ENCODE data around the gene IZUMO4. TPM values are rescaled to one million over a fixed set of nuclear protein-coding genes. Genes with fewer than 3 reads are reported as not detected.

The IZUMO4 gene
- total RNA-seq, 1 donor from 2014 or later = 10.6 TPM

- no peak for TF ChIP-seq CTCF (IDR thresholded peaks at IDR 0.05; ENCODE audit: partially characterized antibody, unreplicated experiment)
- H3K27ac Mint-ChIP-seq (ENCODE audit: unreplicated experiment) = no peak overlapping the region
- DNase-seq = no peak
- H3K4me3 Mint-ChIP-seq (ENCODE audit: unreplicated experiment) = peak overlapping the region; percentile 93
- H3K9me3 Mint-ChIP-seq (ENCODE audit: unreplicated experiment) = peaks cover 2% of the 10 kb centered on the region
- H3K4me1 Mint-ChIP-seq (ENCODE audit: low read depth, unreplicated experiment) = peaks cover 2% of the 10 kb centered on the region
- no peaks in the 10 kb centered on the region for H3K36me3 Mint-ChIP-seq (ENCODE audit: unreplicated experiment)
- H3K27me3 Mint-ChIP-seq (ENCODE audit: unreplicated experiment) = no peaks in the 10 kb centered on the region
Measured at GRCh38 chr19:2048959-2049740, 47.6 kb upstream of the IZUMO4 start.

- H3K27me3 Mint-ChIP-seq (ENCODE audit: unreplicated experiment) = no peaks in the 10 kb centered on the region
- peaks cover 2% of the 10 kb centered on the region for H3K4me1 Mint-ChIP-seq (ENCODE audit: low read depth, unreplicated experiment)
- DNase-seq = peak; percentile 68
- H3K36me3 Mint-ChIP-seq (ENCODE audit: unreplicated experiment) = no peaks in the 10 kb centered on the region
- peaks cover 2% of the 10 kb centered on the region for H3K9me3 Mint-ChIP-seq (ENCODE audit: unreplicated experiment)
- no peak for TF ChIP-seq CTCF (IDR thresholded peaks at IDR 0.05; ENCODE audit: partially characterized antibody, unreplicated experiment)
- peak overlapping the region; percentile 93 for H3K4me3 Mint-ChIP-seq (ENCODE audit: unreplicated experiment)
- H3K27ac Mint-ChIP-seq (ENCODE audit: unreplicated experiment) = no peak overlapping the region
Measured at GRCh38 chr19:2049741-2050348, 46.9 kb upstream of the IZUMO4 start.

DNA sequence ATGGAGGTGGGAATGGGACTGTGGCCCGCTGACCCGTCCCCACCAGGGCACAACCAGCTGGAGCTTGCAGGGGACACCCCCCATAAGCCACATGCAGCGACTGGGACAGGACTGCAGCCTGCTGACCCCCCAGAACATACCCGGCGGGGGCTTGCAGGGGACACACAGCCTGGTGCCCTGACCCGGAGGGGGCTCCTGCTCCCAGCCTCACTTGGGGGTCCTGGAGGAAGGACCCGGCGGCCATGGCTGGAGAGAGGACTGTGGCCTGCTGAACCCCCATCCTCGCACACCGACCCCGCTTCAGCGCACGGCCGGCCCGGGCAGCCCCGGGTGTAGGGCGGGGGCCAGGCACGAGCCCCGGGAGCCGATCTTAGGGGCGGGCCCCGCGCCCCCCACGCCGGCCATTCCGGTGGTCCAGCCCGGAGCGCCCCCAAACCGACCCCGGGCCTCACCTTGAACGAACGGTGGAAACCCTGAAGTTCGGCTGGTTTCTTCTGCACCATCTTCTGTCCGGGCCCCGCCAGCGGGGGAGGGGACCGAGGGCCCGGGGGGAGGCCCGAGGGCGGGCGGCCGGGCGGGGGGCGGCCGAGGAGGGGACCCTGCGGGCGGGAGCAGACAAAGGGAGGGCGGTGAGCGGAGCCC is 46.2 kb upstream of the IZUMO4 start:
- Mint-ChIP-seq H3K27ac (ENCODE audit: unreplicated experiment) (no peak overlapping the region), H3K4me3 (ENCODE audit: unreplicated experiment) (peak overlapping the region; percentile 69), H3K9me3 (ENCODE audit: unreplicated experiment) (peaks cover 2% of the 10 kb centered on the region), H3K36me3 (ENCODE audit: unreplicated experiment) (no peaks in the 10 kb centered on the region), H3K27me3 (ENCODE audit: unreplicated experiment) (no peaks in the 10 kb centered on the region), H3K4me1 (ENCODE audit: low read depth, unreplicated experiment) (peaks cover 3% of the 10 kb centered on the region)
- TF ChIP-seq CTCF (IDR thresholded peaks at IDR 0.05; ENCODE audit: partially characterized antibody, unreplicated experiment) = no peak
- no peak for DNase-seq

DNA sequence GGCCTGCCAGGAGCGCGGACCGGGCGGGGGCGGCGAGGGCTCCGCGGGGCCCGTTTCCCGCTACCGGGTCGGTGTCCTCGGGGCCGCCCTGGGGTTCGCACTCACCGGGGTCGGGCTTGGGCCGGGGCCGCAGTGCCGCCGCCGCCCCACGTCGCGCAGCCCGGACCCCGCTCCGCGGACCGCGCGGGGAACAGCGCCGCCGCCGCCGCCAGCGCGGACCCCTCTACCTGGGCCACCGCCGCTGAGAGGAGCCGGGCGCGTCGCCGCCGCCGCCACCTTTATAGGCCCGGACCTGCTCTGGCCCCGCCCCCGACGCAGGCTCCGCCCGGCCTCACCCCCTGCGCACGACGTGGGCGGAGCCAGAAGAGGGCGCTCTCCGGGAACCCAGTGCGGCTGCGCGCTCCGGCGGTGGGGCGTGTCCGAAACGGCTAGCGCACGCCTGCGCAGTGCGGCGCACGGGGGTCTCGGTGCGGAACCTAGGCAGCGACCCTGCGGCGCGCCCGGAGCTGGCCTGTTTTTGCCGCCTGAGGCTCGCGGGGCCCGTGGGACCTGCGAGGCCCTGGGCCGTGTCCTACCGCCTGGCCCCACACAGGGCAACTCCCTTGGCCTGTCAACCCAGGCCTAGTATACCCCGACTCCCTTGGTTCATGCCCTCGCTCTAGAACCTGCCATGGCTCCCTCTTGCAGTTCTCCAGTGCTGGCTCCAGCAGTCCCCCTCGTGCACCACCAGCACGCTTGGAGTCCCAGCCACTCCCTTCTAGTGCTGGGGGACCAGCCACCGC is 45.5 kb upstream of the IZUMO4 start, which contains the start of gene MKNK2:
MKNK2 (minus strand) TSS at position 254 of the 782 bp plus-strand sequence. CDS start 393 bp downstream, outside the sequence.
- Mint-ChIP-seq H3K27ac (ENCODE audit: unreplicated experiment) (no peak within 1 kb of the TSS), H3K4me1 (ENCODE audit: low read depth, unreplicated experiment) (peaks cover 4% of the 10 kb centered on the region), H3K27me3 (ENCODE audit: unreplicated experiment) (peaks cover 2% of the 10 kb centered on the region), H3K9me3 (ENCODE audit: unreplicated experiment) (peaks cover 2% of the 10 kb centered on the region), H3K4me3 (ENCODE audit: unreplicated experiment) (peak within 1 kb of the TSS; percentile 93), H3K36me3 (ENCODE audit: unreplicated experiment) (no peaks in the 10 kb centered on the region)
- peak; percentile 96 for DNase-seq
- TF ChIP-seq CTCF (IDR thresholded peaks at IDR 0.05; ENCODE audit: partially characterized antibody, unreplicated experiment) = peak; percentile 69

Data from glutamatergic neuron (in vitro differentiated cells).